Measurements from ENCODE around the gene G3BP1. TPM values are rescaled to one million over a fixed set of nuclear protein-coding genes. Genes with fewer than 3 reads are reported as not detected.
"Not testable (repeated sequence)": the region's sequence is repeated elsewhere in the genome, so short reads cannot be mapped to it uniquely, and the experiment has no call there.

G3BP1 gene
- total RNA-seq, 1 donor from 2014 or later = 239 TPM

- intact Hi-C loops (cut with micrococcal nuclease) = no loop called here
These were observed 76.1 kb downstream of the G3BP1 start for GRCh38 chr5:151847871-151848270.

- intact Hi-C loops (cut with micrococcal nuclease) = no loop called here
These were observed 83.9 kb downstream of the G3BP1 start for GRCh38 chr5:151855701-151856100.

GRCh38 chr5:151856861-151857260, 85.1 kb downstream of the G3BP1 start:
- intact Hi-C loops (cut with micrococcal nuclease) = no loop called here

GRCh38 chr5:151860867-151861266, 89.1 kb downstream of the G3BP1 start:
- intact Hi-C loops (cut with micrococcal nuclease) = not testable (repeated sequence)

Other genes with a start within 250 kb of the G3BP1 start
- not detected in 2 replicates for gene FAT2, start 180.6 kb upstream of the G3BP1 start, total RNA-seq
- gene SPARC, start 85.0 kb upstream of the G3BP1 start, total RNA-seq = 0.42 and 0.44 TPM in 2 replicates
- gene ATOX1, start 13.3 kb upstream of the G3BP1 start, total RNA-seq = 81.1 and 91.4 TPM in 2 replicates
- not detected in 2 replicates for gene GLRA1, start 152.9 kb downstream of the G3BP1 start, total RNA-seq